ENCODE measurements around the gene C1orf56.

C1orf56 gene

GRCh38 chr1:151009206-151009587 is 38.4 kb upstream of the C1orf56 start:
- Histone ChIP-seq H3K27ac (ENCODE audit: low read depth, low read length) (no peak overlapping the region), H3K4me3 (ENCODE audit: low read length) (peak overlapping the region; percentile 96), H3F3A (ENCODE audit: control insufficient read depth, insufficient read depth) (peaks cover 6% of the 10 kb centered on the region), H3K27me3 (ENCODE audit: control insufficient read depth, low read length) (no peaks in the 10 kb centered on the region), H3K4me2 (ENCODE audit: low read length) (peak overlapping the region; percentile 90), H3K79me2 (ENCODE audit: control insufficient read depth, low read length) (peaks cover 24% of the 10 kb centered on the region), H3K9me2 (replicated peaks; ENCODE audit: control insufficient read depth, low read length) (no peaks in the 10 kb centered on the region), H3K9me3 (ENCODE audit: control insufficient read depth, insufficient read depth, low read length) (no peaks in the 10 kb centered on the region), H4K20me1 (ENCODE audit: control insufficient read depth, insufficient read depth, low read depth, low read length) (no peaks in the 10 kb centered on the region), H3K36me3 (ENCODE audit: control insufficient read depth, low read length) (0 out of 2 replicates have a peak, but pooled peaks cover 3% of the 10 kb centered on the region), H3K4me1 (ENCODE audit: control insufficient read depth, low read length) (peaks cover 45% of the 10 kb centered on the region)
- TF ChIP-seq EZH2phosphoT487 (IDR thresholded peaks at IDR 0.05; ENCODE audit: borderline replicate concordance, low read length) (no peak), CTCF (IDR thresholded peaks at IDR 0.05; ENCODE audit: low read depth, low read length, poor library complexity, severe bottlenecking) (no peak)

- H3K36me3 ChIP-seq (ENCODE audit: control insufficient read depth, low read length): 0 out of 2 replicates have a peak, but pooled peaks cover 3% of the 10 kb centered on the region
- H3F3A ChIP-seq (ENCODE audit: control insufficient read depth, insufficient read depth): peaks cover 6% of the 10 kb centered on the region
- no peaks in the 10 kb centered on the region for H3K9me2 ChIP-seq (replicated peaks; ENCODE audit: control insufficient read depth, low read length)
- H4K20me1 ChIP-seq (ENCODE audit: control insufficient read depth, insufficient read depth, low read depth, low read length): no peaks in the 10 kb centered on the region
- H3K4me2 ChIP-seq (ENCODE audit: low read length): peak overlapping the region; percentile 90
- no peaks in the 10 kb centered on the region for H3K9me3 ChIP-seq (ENCODE audit: control insufficient read depth, insufficient read depth, low read length)
- H3K79me2 ChIP-seq (ENCODE audit: control insufficient read depth, low read length): peaks cover 24% of the 10 kb centered on the region
- H3K27ac ChIP-seq (ENCODE audit: low read depth, low read length): no peak overlapping the region
- peaks cover 41% of the 10 kb centered on the region for H3K4me1 ChIP-seq (ENCODE audit: control insufficient read depth, low read length)
- TF ChIP-seq CTCF (IDR thresholded peaks at IDR 0.05; ENCODE audit: low read depth, low read length, poor library complexity, severe bottlenecking) (no peak), EZH2phosphoT487 (IDR thresholded peaks at IDR 0.05; ENCODE audit: borderline replicate concordance, low read length) (no peak)
- H3K27me3 ChIP-seq (ENCODE audit: control insufficient read depth, low read length): no peaks in the 10 kb centered on the region
- peak overlapping the region; percentile 96 for H3K4me3 ChIP-seq (ENCODE audit: low read length)
Observed at GRCh38 chr1:151009674-151010345, 37.7 kb upstream of the C1orf56 start.

GRCh38 chr1:151010346-151010726 is 37.2 kb upstream of the C1orf56 start:
- peaks cover 24% of the 10 kb centered on the region for H3K79me2 ChIP-seq (ENCODE audit: control insufficient read depth, low read length)
- no peak overlapping the region for H3K4me3 ChIP-seq (ENCODE audit: low read length)
- no peak overlapping the region for H3K27ac ChIP-seq (ENCODE audit: low read depth, low read length)
- 0 out of 2 replicates have a peak, but pooled peaks cover 3% of the 10 kb centered on the region for H3K36me3 ChIP-seq (ENCODE audit: control insufficient read depth, low read length)
- no peak overlapping the region for H3K4me2 ChIP-seq (ENCODE audit: low read length)
- TF ChIP-seq CTCF (IDR thresholded peaks at IDR 0.05; ENCODE audit: low read depth, low read length, poor library complexity, severe bottlenecking): no peak
- TF ChIP-seq EZH2phosphoT487 (IDR thresholded peaks at IDR 0.05; ENCODE audit: borderline replicate concordance, low read length): no peak
- no peaks in the 10 kb centered on the region for H4K20me1 ChIP-seq (ENCODE audit: control insufficient read depth, insufficient read depth, low read depth, low read length)
- no peaks in the 10 kb centered on the region for H3K27me3 ChIP-seq (ENCODE audit: control insufficient read depth, low read length)
- peaks cover 38% of the 10 kb centered on the region for H3K4me1 ChIP-seq (ENCODE audit: control insufficient read depth, low read length)
- H3F3A ChIP-seq (ENCODE audit: control insufficient read depth, insufficient read depth): peaks cover 6% of the 10 kb centered on the region
- H3K9me3 ChIP-seq (ENCODE audit: control insufficient read depth, insufficient read depth, low read length): no peaks in the 10 kb centered on the region
- H3K9me2 ChIP-seq (replicated peaks; ENCODE audit: control insufficient read depth, low read length): no peaks in the 10 kb centered on the region

All from DOHH2 (cell line).